Activated CD4-positive, alpha-beta T cell treated with anti-CD3 and anti-CD28 coated beads, Interleukin-2, amount 50 U/mL, for 16 hours (primary cell): ENCODE data around the gene OVCA2.

ENCODE experiments used
- DNase-seq: peaks from one replicate; pipeline ENCODE4 v3.0.0-alpha.2; 2020

OVCA2 gene

GRCh38 chr17:2089021-2089422 lies 47.2 kb downstream of the OVCA2 start:
- DNase-seq: no peak

- no peak for DNase-seq
Observed at GRCh38 chr17:2090210-2090641, 48.4 kb downstream of the OVCA2 start.

GRCh38 chr17:2090804-2091534 lies 49.1 kb downstream of the OVCA2 start:
- no peak for DNase-seq

- DNase-seq: no peak
Observed at GRCh38 chr17:2092253-2092652, 50.4 kb downstream of the OVCA2 start.
